Cardiac atrium fibroblast (primary cell): ENCODE measurements around the gene CYP2R1. TPM values are rescaled to one million over a fixed set of nuclear protein-coding genes. Genes with fewer than 3 reads are reported as not detected.

Source experiments
- total RNA-seq: library from RNA; depleted of rRNA; stranded (reverse); fragments of >200 nt; gene quantifications from 2 replicates; pipeline ENCODE4 v1.2.3, GENCODE V29; 2015

Gene CYP2R1, protein sequence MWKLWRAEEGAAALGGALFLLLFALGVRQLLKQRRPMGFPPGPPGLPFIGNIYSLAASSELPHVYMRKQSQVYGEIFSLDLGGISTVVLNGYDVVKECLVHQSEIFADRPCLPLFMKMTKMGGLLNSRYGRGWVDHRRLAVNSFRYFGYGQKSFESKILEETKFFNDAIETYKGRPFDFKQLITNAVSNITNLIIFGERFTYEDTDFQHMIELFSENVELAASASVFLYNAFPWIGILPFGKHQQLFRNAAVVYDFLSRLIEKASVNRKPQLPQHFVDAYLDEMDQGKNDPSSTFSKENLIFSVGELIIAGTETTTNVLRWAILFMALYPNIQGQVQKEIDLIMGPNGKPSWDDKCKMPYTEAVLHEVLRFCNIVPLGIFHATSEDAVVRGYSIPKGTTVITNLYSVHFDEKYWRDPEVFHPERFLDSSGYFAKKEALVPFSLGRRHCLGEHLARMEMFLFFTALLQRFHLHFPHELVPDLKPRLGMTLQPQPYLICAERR
- total RNA-seq, result 4.5 and 6.6 TPM in 2 replicates

DNA sequence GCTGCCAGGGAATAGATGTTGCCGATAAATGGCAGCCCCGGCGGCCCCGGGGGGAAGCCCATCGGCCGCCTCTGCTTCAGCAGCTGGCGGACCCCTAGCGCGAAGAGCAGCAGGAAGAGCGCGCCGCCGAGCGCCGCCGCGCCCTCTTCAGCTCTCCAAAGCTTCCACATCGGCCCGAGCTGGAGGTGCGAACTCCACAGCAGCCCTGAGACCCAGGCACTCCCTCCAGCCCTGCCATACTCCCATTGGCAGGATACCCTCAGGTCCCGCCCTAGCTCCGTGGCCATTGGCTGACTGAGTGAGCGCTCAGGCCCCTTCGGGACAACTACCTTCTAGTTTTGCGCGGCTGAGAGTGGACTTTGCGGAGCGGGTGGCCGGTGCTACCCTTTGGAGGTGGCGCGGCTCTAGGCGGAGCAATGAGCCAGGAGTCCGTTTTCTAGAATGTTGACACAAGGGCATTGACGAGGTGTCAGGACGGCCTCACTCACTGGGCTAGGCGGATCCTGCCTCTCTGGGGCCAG, at the start of gene CYP2R1:
Gene CYP2R1 (minus strand): TSS at position 196 of the 521 bp plus-strand sequence. CDS start 26 bp downstream, at position 170.

Other genes with a start within 250 kb of the CYP2R1 start
- 0.36 and 2.3 TPM in 2 replicates for gene PDE3B, start 248.4 kb downstream of the CYP2R1 start, total RNA-seq
- not detected in 2 replicates for gene CALCA, start 80.1 kb upstream of the CYP2R1 start, total RNA-seq
- gene CALCB, start 181.4 kb upstream of the CYP2R1 start, total RNA-seq, result not detected in 2 replicates
- gene INSC, start 222.7 kb upstream of the CYP2R1 start, total RNA-seq, result 2.3 TPM in 1 of 2 replicates, not detected in the other